GM12891 (cell line): Measurements from ENCODE around the gene GRIK3.

Experiments
- PAX5 ChIP-seq: IDR thresholded peaks from 2 replicates; pipeline ENCODE4 v1.6.1; 2011; ENCODE audit warnings: low read length, moderate library complexity, mild to moderate bottlenecking; ENCODE audit not compliant: insufficient read depth, severe bottlenecking
- POLR2A ChIP-seq: IDR thresholded peaks from 2 replicates; pipeline ENCODE4 v1.6.1; 2011; ENCODE audit warnings: low read depth, low read length, control low read depth
- TAF1 ChIP-seq: IDR thresholded peaks from 2 replicates; pipeline ENCODE4 v1.6.1; 2011; ENCODE audit warnings: low read depth, low read length, control low read depth

DNA sequence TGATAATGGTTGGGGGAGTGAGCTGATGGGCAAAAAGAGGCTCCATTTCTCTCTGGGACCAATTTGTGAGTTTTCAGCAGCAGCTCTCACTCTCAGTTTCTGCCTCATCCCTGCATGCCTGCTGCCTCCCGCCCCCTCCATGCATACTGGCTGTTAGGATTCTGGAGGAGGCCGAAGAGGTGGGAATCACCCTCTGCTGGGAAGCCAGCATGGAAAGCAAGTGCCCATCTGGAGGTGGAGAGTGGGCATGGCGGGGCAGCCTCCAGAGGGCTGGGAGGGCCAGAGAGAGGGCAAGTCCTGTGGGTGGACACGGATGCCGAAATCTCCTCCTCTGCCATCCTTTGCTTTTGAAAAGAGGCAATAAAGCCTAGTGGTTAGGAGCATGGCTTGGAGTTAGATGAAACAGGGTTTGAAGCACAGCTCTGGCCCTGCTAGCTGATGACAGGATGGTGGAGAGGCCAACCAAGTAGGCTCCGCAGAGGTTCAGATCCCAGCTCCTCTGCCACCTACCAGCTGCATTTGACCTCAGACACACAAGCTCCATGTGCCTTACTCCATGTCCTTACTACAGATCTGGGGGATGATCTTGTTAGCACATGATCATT, 113.4 kb downstream of the GRIK3 start:
- TF ChIP-seq POLR2A (no peak), TAF1 (no peak), PAX5 (no peak)
